BE2C (cell line): ENCODE results near the gene SDR42E1.

Source experiments
- DNase-seq: peaks from one replicate; pipeline ENCODE4 v3.0.0-alpha.2; 2020
- H3K27me3 ChIP-seq: fragments of 250-450 bp; sonication (Bioruptor Pico); 2 replicates; pipeline ENCODE4 v1.5.1; 2020; ENCODE audit warnings: mild to moderate bottlenecking
- H3K36me3 ChIP-seq: fragments of 250-450 bp; sonication (Bioruptor Pico); 2 replicates; pipeline ENCODE4 v1.5.1; 2020; ENCODE audit warnings: mild to moderate bottlenecking
- H3K4me1 ChIP-seq: fragments of 250-450 bp; sonication (Bioruptor Pico); 2 replicates; pipeline ENCODE4 v1.5.1; 2020
- H3K4me3 ChIP-seq: 2 replicates; pipeline ENCODE4 v1.5.1; 2011; ENCODE audit warnings: low read depth, low read length
- H3K9me3 ChIP-seq: fragments of 250-450 bp; sonication (Bioruptor Pico); 2 replicates; pipeline ENCODE4 v1.5.1; 2020
- TF ChIP-seq, protein P1 (sequence below): IDR thresholded peaks from 2 replicates; pipeline ENCODE4 v1.5.1; 2012; ENCODE audit warnings: mild to moderate bottlenecking, low read depth, low read length

The SDR42E1 gene

DNA sequence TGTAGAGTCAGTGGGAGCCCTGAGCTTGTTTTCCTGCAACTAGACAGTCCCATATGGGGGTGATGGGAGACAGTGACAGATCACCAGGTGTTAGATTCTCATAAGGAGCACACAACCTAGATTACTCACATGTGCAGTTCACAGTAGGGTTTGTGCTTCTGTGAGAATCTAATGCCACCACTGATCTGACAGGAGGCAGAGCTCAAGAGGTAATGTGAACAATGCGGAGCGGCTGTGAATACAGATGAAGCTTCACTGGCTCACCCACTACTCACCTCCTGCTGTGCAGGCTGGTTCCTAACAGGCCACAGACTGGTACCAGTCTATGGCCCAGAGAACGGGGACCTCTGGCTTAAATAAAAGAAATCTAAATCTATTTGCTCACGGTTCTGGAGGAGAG, 13.6 kb upstream of the SDR42E1 start:
- no peaks in the 10 kb centered on the region for H3K4me1 ChIP-seq
- no peaks in the 10 kb centered on the region for H3K36me3 ChIP-seq
- no peak for DNase-seq
- TF ChIP-seq, protein P1, sequence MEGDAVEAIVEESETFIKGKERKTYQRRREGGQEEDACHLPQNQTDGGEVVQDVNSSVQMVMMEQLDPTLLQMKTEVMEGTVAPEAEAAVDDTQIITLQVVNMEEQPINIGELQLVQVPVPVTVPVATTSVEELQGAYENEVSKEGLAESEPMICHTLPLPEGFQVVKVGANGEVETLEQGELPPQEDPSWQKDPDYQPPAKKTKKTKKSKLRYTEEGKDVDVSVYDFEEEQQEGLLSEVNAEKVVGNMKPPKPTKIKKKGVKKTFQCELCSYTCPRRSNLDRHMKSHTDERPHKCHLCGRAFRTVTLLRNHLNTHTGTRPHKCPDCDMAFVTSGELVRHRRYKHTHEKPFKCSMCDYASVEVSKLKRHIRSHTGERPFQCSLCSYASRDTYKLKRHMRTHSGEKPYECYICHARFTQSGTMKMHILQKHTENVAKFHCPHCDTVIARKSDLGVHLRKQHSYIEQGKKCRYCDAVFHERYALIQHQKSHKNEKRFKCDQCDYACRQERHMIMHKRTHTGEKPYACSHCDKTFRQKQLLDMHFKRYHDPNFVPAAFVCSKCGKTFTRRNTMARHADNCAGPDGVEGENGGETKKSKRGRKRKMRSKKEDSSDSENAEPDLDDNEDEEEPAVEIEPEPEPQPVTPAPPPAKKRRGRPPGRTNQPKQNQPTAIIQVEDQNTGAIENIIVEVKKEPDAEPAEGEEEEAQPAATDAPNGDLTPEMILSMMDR, result no peak
- H3K4me3 ChIP-seq, result no peak overlapping the region
- no peaks in the 10 kb centered on the region for H3K27me3 ChIP-seq
- no peaks in the 10 kb centered on the region for H3K9me3 ChIP-seq

DNA sequence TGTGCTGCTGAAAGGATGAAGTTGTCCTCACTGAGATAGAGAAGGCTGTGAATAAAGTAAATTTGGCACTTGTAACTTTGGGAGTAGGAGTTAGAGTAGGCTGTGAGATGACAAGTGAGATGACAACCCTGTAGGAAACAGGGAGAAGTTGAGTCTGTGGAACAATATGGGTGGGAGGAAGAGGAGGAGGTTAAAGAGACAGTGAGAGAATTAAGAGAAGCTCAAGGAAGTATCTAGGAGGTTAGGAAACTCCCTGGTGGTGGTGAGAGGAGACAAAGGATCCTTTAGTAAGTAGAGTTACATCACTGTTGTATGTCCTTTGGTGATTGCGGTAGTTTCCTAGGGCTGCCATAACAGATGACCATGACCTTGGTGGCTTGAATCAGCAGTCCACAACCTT, 13.0 kb upstream of the SDR42E1 start:
- Histone ChIP-seq H3K36me3 (no peaks in the 10 kb centered on the region), H3K9me3 (no peaks in the 10 kb centered on the region), H3K27me3 (no peaks in the 10 kb centered on the region), H3K4me1 (no peaks in the 10 kb centered on the region), H3K4me3 (no peak overlapping the region)
- no peak for DNase-seq
- TF ChIP-seq, protein P1, result no peak

DNA sequence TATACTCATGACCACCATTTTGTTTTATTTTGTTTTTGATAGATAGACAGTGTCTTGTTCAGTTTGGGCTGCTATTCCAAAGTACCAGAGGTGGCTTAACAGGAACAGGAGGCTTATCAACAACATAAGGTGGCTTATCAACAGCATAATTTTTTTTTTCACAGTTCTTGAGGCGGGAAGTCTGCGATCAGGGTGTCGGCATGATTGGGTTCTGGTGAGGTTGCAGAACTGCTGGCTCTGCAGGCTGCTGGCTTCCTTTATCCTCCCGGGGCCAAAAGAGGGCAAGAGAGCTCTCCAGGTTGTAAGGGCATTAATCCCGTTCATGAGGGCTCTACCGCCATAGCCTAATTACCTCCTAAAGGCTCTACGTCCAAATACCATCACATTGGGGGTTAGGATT, 11.9 kb upstream of the SDR42E1 start:
- no peaks in the 10 kb centered on the region for H3K4me1 ChIP-seq
- no peak for DNase-seq
- H3K27me3 ChIP-seq, result no peaks in the 10 kb centered on the region
- H3K9me3 ChIP-seq, result no peaks in the 10 kb centered on the region
- TF ChIP-seq, protein P1, result no peak
- H3K4me3 ChIP-seq, result no peak overlapping the region
- H3K36me3 ChIP-seq, result no peaks in the 10 kb centered on the region

DNA sequence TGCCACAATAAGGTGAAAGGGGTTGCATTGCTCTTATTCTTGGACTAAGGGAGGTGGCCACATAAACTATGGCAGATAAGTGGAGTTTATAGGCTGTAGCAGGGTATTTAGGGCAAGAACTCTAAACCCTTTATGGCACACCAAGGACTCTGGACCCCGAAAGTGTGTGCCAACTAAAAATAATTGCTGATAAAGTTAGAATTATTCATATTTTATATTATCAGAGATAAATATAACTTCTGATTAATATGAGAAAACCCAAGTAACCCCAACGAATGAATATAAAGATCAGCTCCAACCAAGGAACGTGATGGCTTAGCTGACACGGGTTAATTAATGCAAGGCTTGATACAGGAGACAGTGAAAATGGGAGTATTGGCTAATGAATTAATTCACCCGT, 8.8 kb upstream of the SDR42E1 start:
- TF ChIP-seq, protein P1, result no peak
- no peaks in the 10 kb centered on the region for H3K9me3 ChIP-seq
- DNase-seq, result no peak
- no peaks in the 10 kb centered on the region for H3K36me3 ChIP-seq
- no peaks in the 10 kb centered on the region for H3K4me1 ChIP-seq
- no peak overlapping the region for H3K4me3 ChIP-seq
- no peaks in the 10 kb centered on the region for H3K27me3 ChIP-seq

- no peaks in the 10 kb centered on the region for H3K27me3 ChIP-seq
- H3K4me3 ChIP-seq, result no peak overlapping the region
- TF ChIP-seq, protein P1, result no peak
- no peaks in the 10 kb centered on the region for H3K4me1 ChIP-seq
- no peak for DNase-seq
- H3K9me3 ChIP-seq, result no peaks in the 10 kb centered on the region
- no peaks in the 10 kb centered on the region for H3K36me3 ChIP-seq
Observed at GRCh38 chr16:82019535-82019934, 8.3 kb upstream of the SDR42E1 start.

- Histone ChIP-seq H3K4me3 (no peak overlapping the region), H3K9me3 (no peaks in the 10 kb centered on the region), H3K4me1 (no peaks in the 10 kb centered on the region), H3K27me3 (no peaks in the 10 kb centered on the region), H3K36me3 (no peaks in the 10 kb centered on the region)
- DNase-seq, result no peak
- TF ChIP-seq, protein P1, result no peak
Observed at GRCh38 chr16:82017911-82018568, 6.8 kb upstream of the SDR42E1 start.
